Suppressor macrophage treated with lipopolysaccharide for 1 hour (primary cell): ENCODE measurements around the gene SENP7.
A peak's percentile ranks its signal among the peaks of the same experiment; 100 is the strongest.
"Not testable (repeated sequence)": the region's sequence is repeated elsewhere in the genome, so short reads cannot be mapped to it uniquely, and the experiment has no call there.

Experiments
- DNase-seq, 3 donors: peaks; one replicate each; pipeline ENCODE4 v3.0.0-alpha.2; 2020 to 2022

The SENP7 gene

GRCh38 chr3:101438641-101439040 is 74.4 kb downstream of the SENP7 start:
- DNase-seq = not testable (repeated sequence)

GRCh38 chr3:101433652-101434051 is 79.4 kb downstream of the SENP7 start:
- no peak for DNase-seq

- no peak for DNase-seq
These were observed 88.8 kb downstream of the SENP7 start for GRCh38 chr3:101423984-101424888.

- DNase-seq = no peak
These were observed 94.2 kb downstream of the SENP7 start for GRCh38 chr3:101418851-101419250.

- no peak for DNase-seq
These were observed 98.9 kb downstream of the SENP7 start for GRCh38 chr3:101414121-101414520.

- no peak for DNase-seq
These were observed 99.4 kb downstream of the SENP7 start for GRCh38 chr3:101413656-101414055.

GRCh38 chr3:101391413-101391950 is 121.5 kb downstream of the SENP7 start:
- no peak for DNase-seq

GRCh38 chr3:101388706-101389105 is 124.3 kb downstream of the SENP7 start:
- peak in 1 of 3 donors; percentile 3 for DNase-seq

GRCh38 chr3:101387351-101387750 is 125.7 kb downstream of the SENP7 start:
- no peak for DNase-seq

- DNase-seq = no peak
These were observed 128.6 kb downstream of the SENP7 start for GRCh38 chr3:101384426-101384825.

- DNase-seq = no peak
These were observed 129.4 kb downstream of the SENP7 start for GRCh38 chr3:101383656-101384055.

- DNase-seq = no peak
These were observed 129.8 kb downstream of the SENP7 start for GRCh38 chr3:101383156-101383575.

- peak; percentile 63 to 79 (median 71) for DNase-seq
These were observed 131.2 kb downstream of the SENP7 start for GRCh38 chr3:101381809-101382208.

GRCh38 chr3:101379658-101380376 is 133.2 kb downstream of the SENP7 start:
- peak; percentile 48 to 76 (median 55) for DNase-seq

- peak in 1 of 3 donors; percentile 17 for DNase-seq
These were observed 135.2 kb downstream of the SENP7 start for GRCh38 chr3:101377796-101378195.

- peak in 1 of 3 donors; percentile 7 for DNase-seq
These were observed 135.8 kb downstream of the SENP7 start for GRCh38 chr3:101377209-101377608.

- DNase-seq = no peak
These were observed 137.4 kb downstream of the SENP7 start for GRCh38 chr3:101375586-101375985.

- DNase-seq = no peak
These were observed 150.6 kb downstream of the SENP7 start for GRCh38 chr3:101362406-101362805.

- peak; percentile 50 to 62 (median 51) for DNase-seq
These were observed 161.2 kb downstream of the SENP7 start for GRCh38 chr3:101351829-101352228.

- no peak for DNase-seq
These were observed 172.4 kb downstream of the SENP7 start for GRCh38 chr3:101340591-101340990.

GRCh38 chr3:101333883-101334282 is 179.1 kb downstream of the SENP7 start:
- no peak for DNase-seq

- DNase-seq = no peak
These were observed 183.9 kb downstream of the SENP7 start for GRCh38 chr3:101329016-101329673.
